DOHH2 (cell line): ENCODE results near the gene LRRC4C.

Experiments used
- H3F3A ChIP-seq: fragments of 200-600 bp; sonication (generic), shearing (Covaris generic); 2 replicates; pipeline ENCODE4 v1.6.0; 2016; ENCODE audit warnings: antibody characterized with exemption, mild to moderate bottlenecking; ENCODE audit not compliant: control insufficient read depth, insufficient read depth
- H3K27ac ChIP-seq: fragments of 200-600 bp; sonication (generic); 2 replicates; pipeline ENCODE4 v1.5.1; 2014; ENCODE audit warnings: low read depth, mild to moderate bottlenecking, low read length, moderate library complexity
- H3K27me3 ChIP-seq: fragments of 200-600 bp; sonication (generic); 2 replicates; pipeline ENCODE4 v1.6.1; 2014; ENCODE audit warnings: mild to moderate bottlenecking, low read length, mixed read lengths; ENCODE audit not compliant: control insufficient read depth
- H3K36me3 ChIP-seq: fragments of 200-600 bp; sonication (generic); 2 replicates; pipeline ENCODE4 v1.6.1; 2014; ENCODE audit warnings: mild to moderate bottlenecking, low read length, moderate library complexity, mixed read lengths; ENCODE audit not compliant: control insufficient read depth
- H3K4me1 ChIP-seq: fragments of 200-600 bp; sonication (generic); 2 replicates; pipeline ENCODE4 v1.6.1; 2014; ENCODE audit warnings: mild to moderate bottlenecking, low read length, mixed read lengths; ENCODE audit not compliant: control insufficient read depth
- H3K4me2 ChIP-seq: fragments of 200-600 bp; sonication (generic); 2 replicates; pipeline ENCODE4 v1.6.0; 2014; ENCODE audit warnings: mild to moderate bottlenecking, low read length, moderate library complexity
- H3K4me3 ChIP-seq: fragments of 200-600 bp; sonication (generic); 2 replicates; pipeline ENCODE4 v1.5.1; 2014; ENCODE audit warnings: mild to moderate bottlenecking, low read length, mixed read lengths
- H3K79me2 ChIP-seq: fragments of 200-600 bp; sonication (generic); 2 replicates; pipeline ENCODE4 v1.6.1; 2014; ENCODE audit warnings: mild to moderate bottlenecking, low read length, mixed read lengths; ENCODE audit not compliant: control insufficient read depth
- H3K9me2 ChIP-seq: fragments of 200-600 bp; sonication (generic); replicated peaks from 2 replicates; pipeline ENCODE4 v1.6.1; 2014; ENCODE audit warnings: mild to moderate bottlenecking, low read length, mixed read lengths; ENCODE audit not compliant: control insufficient read depth
- H3K9me3 ChIP-seq: fragments of 200-600 bp; sonication (generic); 2 replicates; pipeline ENCODE4 v1.6.1; 2014; ENCODE audit warnings: antibody characterized with exemption, low read length, mixed read lengths; ENCODE audit not compliant: control insufficient read depth, insufficient read depth
- H4K20me1 ChIP-seq: fragments of 200-600 bp; sonication (generic); 2 replicates; pipeline ENCODE4 v1.6.0; 2014; ENCODE audit warnings: low read depth, mild to moderate bottlenecking, antibody characterized with exemption, low read length, moderate library complexity; ENCODE audit not compliant: control insufficient read depth, insufficient read depth
- CTCF ChIP-seq: fragments of 200-600 bp; sonication (generic); IDR thresholded peaks from one replicate; pipeline ENCODE4 v1.5.1; 2014; ENCODE audit warnings: antibody characterized with exemption, mild to moderate bottlenecking, low read depth, low read length; ENCODE audit not compliant: poor library complexity, severe bottlenecking
- EZH2phosphoT487 ChIP-seq: fragments of 200-600 bp; sonication (generic); IDR thresholded peaks from 2 replicates; pipeline ENCODE4 v1.6.1; 2017; ENCODE audit warnings: borderline replicate concordance, mild to moderate bottlenecking, antibody characterized with exemption, low read length, moderate library complexity, mixed read lengths

The LRRC4C gene

DNA sequence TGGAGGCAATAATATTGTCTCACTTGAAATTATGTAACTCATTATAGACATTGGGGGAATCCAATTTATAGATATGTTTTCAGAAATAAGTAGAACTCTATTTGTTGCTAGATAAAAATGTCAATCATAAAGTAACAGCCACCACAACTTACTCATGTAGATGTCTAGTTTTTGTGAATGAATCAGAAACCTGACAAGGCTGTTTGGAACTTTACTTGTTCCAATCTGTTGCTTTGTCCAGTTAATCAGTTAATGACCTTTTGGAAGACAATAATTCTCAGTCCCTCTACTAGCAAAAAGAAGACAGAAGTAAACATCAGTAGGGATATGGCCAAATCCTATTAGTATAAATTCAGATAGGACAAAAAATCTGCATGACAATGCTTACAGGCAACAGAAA is 1143.3 kb downstream of the LRRC4C start:
- Histone ChIP-seq H3K4me1 (no peaks in the 10 kb centered on the region), H3K9me2 (no peaks in the 10 kb centered on the region), H3K4me2 (no peak overlapping the region), H4K20me1 (no peaks in the 10 kb centered on the region), H3K36me3 (no peaks in the 10 kb centered on the region), H3K4me3 (no peak overlapping the region), H3F3A (no peaks in the 10 kb centered on the region), H3K27ac (no peak overlapping the region), H3K9me3 (no peaks in the 10 kb centered on the region), H3K27me3 (no peaks in the 10 kb centered on the region), H3K79me2 (no peaks in the 10 kb centered on the region)
- no peak for TF ChIP-seq CTCF
- TF ChIP-seq EZH2phosphoT487: no peak

DNA sequence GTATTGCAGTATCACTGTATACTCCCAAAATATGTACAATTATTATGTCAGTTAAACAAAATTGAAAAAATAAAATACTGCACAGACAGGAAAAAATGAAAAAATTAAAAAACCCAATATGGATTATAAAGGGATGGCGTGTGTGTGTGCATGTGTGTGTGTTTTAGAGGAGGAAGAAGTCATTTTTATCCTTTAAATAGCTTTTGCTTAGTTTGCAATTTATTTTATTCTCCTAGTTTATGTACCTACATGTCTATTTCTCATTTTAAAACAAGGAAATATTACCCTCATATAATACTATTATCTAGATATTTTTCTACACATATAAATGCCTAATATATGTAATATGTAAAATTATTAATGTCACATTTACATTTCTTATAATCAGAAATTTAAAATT is 1144.3 kb downstream of the LRRC4C start:
- H3K36me3 ChIP-seq: no peaks in the 10 kb centered on the region
- no peaks in the 10 kb centered on the region for H4K20me1 ChIP-seq
- H3K27ac ChIP-seq: no peak overlapping the region
- H3K9me2 ChIP-seq: no peaks in the 10 kb centered on the region
- TF ChIP-seq CTCF (no peak), EZH2phosphoT487 (no peak)
- no peak overlapping the region for H3K4me3 ChIP-seq
- H3F3A ChIP-seq: no peaks in the 10 kb centered on the region
- H3K9me3 ChIP-seq: no peaks in the 10 kb centered on the region
- H3K79me2 ChIP-seq: no peaks in the 10 kb centered on the region
- H3K4me2 ChIP-seq: no peak overlapping the region
- no peaks in the 10 kb centered on the region for H3K27me3 ChIP-seq
- no peaks in the 10 kb centered on the region for H3K4me1 ChIP-seq

DNA sequence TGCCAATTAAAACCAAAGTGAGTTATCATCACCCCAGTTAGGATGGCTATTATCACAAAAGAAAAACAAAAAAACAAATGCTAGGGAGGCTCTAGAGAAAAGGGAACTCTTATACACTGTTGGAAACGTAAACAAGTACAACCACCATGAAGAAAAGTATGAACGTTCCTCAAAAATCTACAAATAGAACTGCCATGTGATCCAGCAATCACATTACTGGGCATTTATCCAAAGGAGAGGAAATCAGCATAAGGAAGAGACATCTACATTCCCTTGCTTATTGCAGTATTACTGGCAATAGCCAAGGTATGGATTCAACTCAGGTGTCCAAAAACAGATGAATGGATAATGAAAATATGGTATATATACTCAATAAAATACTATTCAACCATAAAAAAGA is 1145.1 kb downstream of the LRRC4C start:
- H3K4me3 ChIP-seq: no peak overlapping the region
- no peaks in the 10 kb centered on the region for H3K9me3 ChIP-seq
- no peaks in the 10 kb centered on the region for H3F3A ChIP-seq
- no peak overlapping the region for H3K27ac ChIP-seq
- no peak overlapping the region for H3K4me2 ChIP-seq
- no peaks in the 10 kb centered on the region for H3K9me2 ChIP-seq
- no peaks in the 10 kb centered on the region for H3K79me2 ChIP-seq
- no peaks in the 10 kb centered on the region for H3K27me3 ChIP-seq
- H4K20me1 ChIP-seq: no peaks in the 10 kb centered on the region
- no peak for TF ChIP-seq EZH2phosphoT487
- no peak for TF ChIP-seq CTCF
- no peaks in the 10 kb centered on the region for H3K36me3 ChIP-seq
- H3K4me1 ChIP-seq: no peaks in the 10 kb centered on the region

DNA sequence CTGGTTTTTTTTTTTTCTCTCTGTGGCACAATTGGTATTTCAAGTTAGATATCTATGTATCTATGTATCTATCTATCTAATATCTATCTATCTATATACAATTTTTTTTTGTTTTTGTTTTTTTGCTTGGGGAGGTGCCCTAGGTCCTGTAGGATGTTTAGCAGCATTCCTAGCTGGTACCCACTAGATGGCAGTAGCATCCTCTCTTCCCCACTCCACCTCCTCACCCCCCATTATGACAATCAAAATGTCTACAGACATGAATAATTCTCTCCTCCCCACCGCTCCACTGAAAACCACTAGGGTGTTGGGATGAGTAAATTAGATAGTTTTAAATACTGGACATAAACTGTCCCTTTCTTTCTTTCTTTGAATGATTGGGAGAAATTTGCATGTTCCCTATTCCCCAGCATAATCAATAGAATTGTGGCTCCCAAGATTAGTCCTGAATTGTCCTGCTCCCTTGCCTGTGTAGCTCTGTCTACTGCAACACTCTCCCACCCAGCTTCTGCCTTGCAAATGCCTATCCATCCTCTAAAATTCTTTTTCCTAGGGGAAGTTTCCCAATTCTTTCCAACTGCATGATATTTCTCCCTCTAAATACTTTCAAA is 1152.4 kb downstream of the LRRC4C start:
- H3K79me2 ChIP-seq: no peaks in the 10 kb centered on the region
- H3K4me2 ChIP-seq: no peak overlapping the region
- H3F3A ChIP-seq: no peaks in the 10 kb centered on the region
- H3K4me3 ChIP-seq: no peak overlapping the region
- no peaks in the 10 kb centered on the region for H3K4me1 ChIP-seq
- no peaks in the 10 kb centered on the region for H3K9me3 ChIP-seq
- TF ChIP-seq EZH2phosphoT487 (no peak), CTCF (peak; percentile 49)
- no peaks in the 10 kb centered on the region for H3K9me2 ChIP-seq
- no peak overlapping the region for H3K27ac ChIP-seq
- H3K36me3 ChIP-seq: no peaks in the 10 kb centered on the region
- H3K27me3 ChIP-seq: no peaks in the 10 kb centered on the region
- H4K20me1 ChIP-seq: no peaks in the 10 kb centered on the region
